Measurements from ENCODE around the gene SMTN.

- TF ChIP-seq CTCF (IDR thresholded peaks at IDR 0.05; ENCODE audit: low read length) (peak; percentile 86), EZH2 (optimal IDR thresholded peaks at IDR 0.05; ENCODE audit: low read depth, low read length) (no peak), EZH2phosphoT487 (IDR thresholded peaks at IDR 0.05; ENCODE audit: low read length) (no peak)
These were observed 26.2 kb downstream of the SMTN start, which contains the start of gene SELENOM for GRCh38 chr22:31107178-31107893.

Measured in MM.1S (cell line).